Motor neuron (in vitro differentiated cells): Measurements from ENCODE around the gene PRPSAP1. TPM values are rescaled to one million over a fixed set of nuclear protein-coding genes. Genes with fewer than 3 reads are reported as not detected.

ENCODE experiments used
- ATAC-seq, 8 experiments: fragments of 200-7000 bp; cut with Tn5 transposase; replicated peaks in 6 of 8; 2 replicates each; pipeline ENCODE4 v1.8.0; 2021; ENCODE audit warnings: mild to moderate bottlenecking in 8 of 8, moderate library complexity in 8 of 8
- H3K27ac ChIP-seq, 2 donors: fragments of 250-450 bp; sonication (Bioruptor Pico); 2 replicates each; pipeline ENCODE4 v1.9.0; 2021; ENCODE audit warnings: antibody characterized with exemption in 2 of 2, mild to moderate bottlenecking in 2 of 2, moderate library complexity in 1 of 2
- H3K4me1 ChIP-seq, 2 donors: fragments of 250-450 bp; sonication (Bioruptor Pico); replicated peaks in 1 of 2; 2 replicates each; pipeline ENCODE4 v1.6.1; 2021; ENCODE audit warnings: antibody characterized with exemption in 2 of 2, mild to moderate bottlenecking in 2 of 2, moderate library complexity in 1 of 2
- H3K4me3 ChIP-seq, 5 donors: fragments of 250-450 bp; sonication (Bioruptor Pico); 2 replicates each; pipeline ENCODE4 v1.9.0; 2021; ENCODE audit warnings: antibody characterized with exemption in 5 of 5, mild to moderate bottlenecking in 5 of 5, moderate library complexity in 4 of 5
- WGBS, 10 experiments: fragments of 450-650 bp; shearing (Covaris generic); methylation state at CpG; one replicate each; pipeline ENCODE4 v1.0.0; 2022; 5-methylcytosine and 5-hydroxymethylcytosine counted together
- in situ Hi-C, 9 experiments: fragments of 400-800 bp; cut with MboI; loops; one replicate each; pipeline ENCODE4 v1.15.0; 2021; ENCODE audit warnings: low sequenced_read_pairs in 9 of 9, low pct_unique_long_range_greater_than_20kb in 2 of 9; ENCODE audit not compliant: unreplicated experiment in 9 of 9
- total RNA-seq, 8 experiments: library from RNA; unstranded; fragments of 300-600 nt; gene quantifications; 2 replicates each; pipeline versions ENCODE4 v1.2.3 to v1.2.4, GENCODE V29; 2022

PRPSAP1 gene
- total RNA-seq, 8 experiments from 2014 or later = 21.3 to 60.3 (median 44.3) TPM

DNA sequence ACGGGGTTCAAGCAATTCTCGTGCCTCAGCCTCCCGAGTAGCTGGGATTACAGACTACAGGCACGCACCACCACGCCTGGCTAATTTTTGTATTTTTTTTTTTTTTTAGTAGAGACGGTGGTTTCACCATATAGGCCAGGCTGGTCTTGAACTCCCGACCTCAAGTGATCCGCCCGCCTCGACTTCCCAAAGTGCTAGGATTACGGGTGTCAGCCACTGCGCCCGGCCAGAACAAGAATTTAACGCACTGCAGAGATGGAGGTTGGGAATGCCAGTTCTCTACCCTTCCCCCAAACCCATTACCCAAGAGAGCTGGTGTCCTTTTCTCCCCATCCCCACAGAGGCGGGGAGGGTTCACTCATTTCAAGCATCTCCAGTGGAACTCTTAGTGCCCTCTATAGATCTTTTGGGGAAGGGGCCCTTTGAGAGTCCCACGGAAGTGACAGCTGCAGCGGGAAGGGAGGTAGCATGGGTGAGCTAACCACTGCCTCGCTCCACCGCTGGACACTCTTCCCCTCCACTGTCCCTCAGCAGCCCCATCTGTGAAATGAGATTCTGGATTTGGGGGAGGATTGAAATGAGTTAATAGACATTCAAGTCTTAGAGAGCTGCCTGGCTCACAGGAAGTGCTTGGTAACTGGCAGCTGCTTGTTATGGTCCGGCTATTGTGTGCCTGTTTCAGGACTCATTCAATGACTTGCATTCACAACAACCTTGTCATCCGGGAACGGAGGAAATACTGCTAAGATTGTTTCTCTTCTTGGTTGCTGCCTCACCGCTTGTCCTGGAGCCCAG lies 92.1 kb downstream of the PRPSAP1 start:
- peaks cover 23 to 27% of the 10 kb centered on the region in 2 donors for H3K4me1 ChIP-seq
- H3K27ac ChIP-seq = no peak overlapping the region
- in situ Hi-C loops = no loop called here
- H3K4me3 ChIP-seq = no peak overlapping the region
- ATAC-seq = no peak
- WGBS, 10 experiments = 70 to 100% (median 80%) methylated on average over 1 to 17 of the region's 23 CpGs; no CpG with 5 or more reads in 1 of the 10 experiments

DNA sequence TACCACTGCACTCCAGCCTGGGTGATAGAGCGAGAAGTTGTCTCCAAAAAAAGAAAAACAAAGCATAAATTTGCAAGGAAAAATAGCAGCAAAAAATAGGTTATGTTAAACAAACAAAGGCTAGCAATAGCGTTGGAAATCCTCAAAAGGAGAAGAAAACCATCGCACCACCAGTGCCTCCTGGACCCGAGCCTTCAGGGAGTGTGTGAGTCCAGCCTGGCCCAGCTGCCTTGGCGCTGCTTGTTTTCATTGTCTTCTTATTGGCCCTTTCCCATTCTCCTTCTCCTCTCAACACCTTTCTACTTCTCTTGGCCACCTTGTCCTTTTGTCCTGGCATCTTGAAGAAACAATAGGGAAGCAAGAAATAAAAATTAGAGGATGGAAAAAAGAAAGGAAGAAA lies 93.0 kb downstream of the PRPSAP1 start:
- in situ Hi-C loops = no loop called here
- Histone ChIP-seq H3K4me3 (no peak overlapping the region), H3K4me1 (peaks cover 22 to 26% of the 10 kb centered on the region in 2 donors), H3K27ac (no peak overlapping the region)
- ATAC-seq = no peak
- WGBS, 10 experiments = 73 to 100% (median 83%) methylated on average over 1 to 5 of the region's 5 CpGs; no CpG with 5 or more reads in 1 of the 10 experiments

DNA sequence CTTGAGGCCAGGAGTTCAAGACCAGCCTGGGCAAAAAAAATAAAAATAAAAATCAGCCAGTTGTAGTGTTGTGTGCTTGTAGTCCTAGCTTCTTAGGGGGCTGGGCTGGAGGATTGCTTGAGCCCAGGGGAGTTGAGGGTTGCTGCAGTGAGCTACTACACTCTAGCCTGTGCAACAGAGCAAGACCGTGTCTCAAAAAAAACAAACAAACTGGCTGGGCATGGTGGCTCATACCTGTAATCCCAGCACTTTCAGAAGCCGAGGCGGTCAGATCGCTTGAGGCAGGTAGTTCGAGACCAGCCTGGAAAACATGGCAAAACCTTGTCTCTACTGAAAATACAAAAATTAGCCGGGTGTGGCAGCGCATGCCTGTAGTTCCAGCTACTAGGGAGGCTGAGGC lies 93.5 kb downstream of the PRPSAP1 start:
- no peak for ATAC-seq
- Histone ChIP-seq H3K27ac (peak overlapping the region in 1 of 2 donors; percentile 15), H3K4me3 (no peak overlapping the region), H3K4me1 (peaks cover 22 to 26% of the 10 kb centered on the region in 2 donors)
- in situ Hi-C loops = no loop called here
- 83 to 100% (median 94%) methylated on average over 2 to 7 of the region's 7 CpGs; no CpG with 5 or more reads in 4 of the 10 experiments for WGBS, 10 experiments

Other genes with a start within 250 kb of the PRPSAP1 start
- 10 to 100 TPM in 1 of 8 experiments, 1 to 10 TPM in 4, under 1 TPM in 3; 0.41 to 83.2 (median 3.0) TPM for gene FOXJ1, start 212.7 kb downstream of the PRPSAP1 start, total RNA-seq
- 10 to 100 TPM in 7 of 8 experiments, 1 to 10 TPM in 1; 1.7 to 36.9 (median 25.6) TPM for gene RNF157, start 113.4 kb downstream of the PRPSAP1 start, total RNA-seq
- 10 to 100 TPM; 11.7 to 34.6 (median 21.3) TPM for gene UBALD2, start 88.6 kb downstream of the PRPSAP1 start, total RNA-seq
- 1 to 10 TPM; 2.8 to 9.3 (median 3.6) TPM for gene QRICH2, start 45.6 kb downstream of the PRPSAP1 start, total RNA-seq
- gene SPHK1, start 30.7 kb upstream of the PRPSAP1 start, total RNA-seq = 10 to 100 TPM in 4 of 8 experiments, 1 to 10 TPM in 1, under 1 TPM in 3; 0.50 to 61.8 (median 5.8) TPM
- gene UBE2O, start 99.2 kb upstream of the PRPSAP1 start, total RNA-seq = 10 to 100 TPM; 17.3 to 41.9 (median 30.1) TPM
- gene AANAT, start 113.7 kb upstream of the PRPSAP1 start, total RNA-seq = under 1 TPM in 6 of 8 experiments, not detected in 2; 0.23 to 0.81 (median 0.46) TPM
- 10 to 100 TPM in 3 of 8 experiments, 1 to 10 TPM in 3, under 1 TPM in 2; 0.78 to 17.3 (median 2.8) TPM for gene RHBDF2, start 147.5 kb upstream of the PRPSAP1 start, total RNA-seq
- 10 to 100 TPM in 1 of 8 experiments, 1 to 10 TPM in 6, under 1 TPM in 1; 0.73 to 19.4 (median 5.4) TPM for gene CYGB, start 183.8 kb upstream of the PRPSAP1 start, total RNA-seq
- 1 to 10 TPM in 7 of 8 experiments, under 1 TPM in 1; 0.97 to 9.9 (median 4.1) TPM for gene PRCD, start 186.1 kb upstream of the PRPSAP1 start, total RNA-seq
- 10 to 100 TPM in 1 of 8 experiments, 1 to 10 TPM in 2, under 1 TPM in 2, not detected in 3; 0.36 to 22.2 (median 1.3) TPM for gene ST6GALNAC2, start 231.9 kb upstream of the PRPSAP1 start, total RNA-seq